Astrocyte (in vitro differentiated cells and primary cell): ENCODE measurements around the gene RPL35A. TPM values are rescaled to one million over a fixed set of nuclear protein-coding genes. Genes with fewer than 3 reads are reported as not detected.
"Not testable (repeated sequence)": the region's sequence is repeated elsewhere in the genome, so short reads cannot be mapped to it uniquely, and the experiment has no call there.

Experiments
- DNase-seq: peaks from one replicate; pipeline ENCODE4 v3.0.0-alpha.2; 2010; ENCODE audit warnings: low read depth
- FAIRE-seq: peaks from 2 replicates; lab custom pipeline; 2011; peaks lifted over from hg19 to GRCh38; lab: Jason Lieb, UNC
- H2AFZ ChIP-seq: 2 replicates; pipeline ENCODE4 v1.6.0; 2012; ENCODE audit warnings: low read depth, low read length, inconsistent platforms
- H3K27ac ChIP-seq: 2 replicates; pipeline ENCODE4 v1.5.1; 2011; ENCODE audit warnings: low read depth, low read length, inconsistent platforms
- H3K27me3 ChIP-seq: 2 replicates; pipeline ENCODE4 v1.6.0; 2011; ENCODE audit warnings: low read length, inconsistent platforms; ENCODE audit not compliant: insufficient read depth
- H3K36me3 ChIP-seq: 2 replicates; pipeline ENCODE4 v1.5.1; 2011; ENCODE audit warnings: low read length, inconsistent platforms; ENCODE audit not compliant: insufficient read depth
- H3K4me1 ChIP-seq: 2 replicates; pipeline ENCODE4 v1.5.1; 2011; ENCODE audit warnings: low read length, inconsistent platforms; ENCODE audit not compliant: insufficient read depth
- H3K4me2 ChIP-seq: 2 replicates; pipeline ENCODE4 v1.6.0; 2012; ENCODE audit warnings: low read length, inconsistent platforms
- H3K4me3 ChIP-seq: 2 replicates; pipeline ENCODE4 v1.5.1; 2011; ENCODE audit warnings: low read depth, mild to moderate bottlenecking, low read length, inconsistent platforms; ENCODE audit not compliant: insufficient read depth
- H3K79me2 ChIP-seq: 2 replicates; pipeline ENCODE4 v1.6.0; 2012; ENCODE audit warnings: mild to moderate bottlenecking, low read length, inconsistent platforms; ENCODE audit not compliant: insufficient read depth
- H3K9ac ChIP-seq: 2 replicates; pipeline ENCODE4 v1.6.0; 2012; ENCODE audit warnings: mild to moderate bottlenecking, low read length, inconsistent platforms
- H3K9me3 ChIP-seq: 2 replicates; pipeline ENCODE4 v1.5.1; 2012; ENCODE audit warnings: low read depth, mild to moderate bottlenecking, low read length, inconsistent platforms; ENCODE audit not compliant: insufficient read depth
- H4K20me1 ChIP-seq: 2 replicates; pipeline ENCODE4 v1.6.0; 2012; ENCODE audit warnings: low read length, inconsistent platforms; ENCODE audit not compliant: insufficient read depth
- H3K27ac Mint-ChIP-seq: one replicate; pipeline ENCODE4 v1.8.0; 2021; ENCODE audit warnings: mild to moderate bottlenecking, mixed read lengths; ENCODE audit not compliant: unreplicated experiment
- H3K27me3 Mint-ChIP-seq: one replicate; pipeline ENCODE4 v1.8.0; 2021; ENCODE audit warnings: low read depth, mixed read lengths; ENCODE audit not compliant: unreplicated experiment
- H3K36me3 Mint-ChIP-seq: one replicate; pipeline ENCODE4 v1.8.0; 2021; ENCODE audit warnings: low read depth, mixed read lengths; ENCODE audit not compliant: unreplicated experiment
- H3K4me1 Mint-ChIP-seq: one replicate; pipeline ENCODE4 v1.8.0; 2021; ENCODE audit warnings: low read depth, mixed read lengths; ENCODE audit not compliant: unreplicated experiment
- H3K4me3 Mint-ChIP-seq: one replicate; pipeline ENCODE4 v1.8.0; 2021; ENCODE audit warnings: mild to moderate bottlenecking, moderate library complexity, mixed read lengths; ENCODE audit not compliant: unreplicated experiment
- H3K9me3 Mint-ChIP-seq: one replicate; pipeline ENCODE4 v1.8.0; 2021; ENCODE audit warnings: mild to moderate bottlenecking, mixed read lengths; ENCODE audit not compliant: unreplicated experiment
- EZH2 ChIP-seq: IDR thresholded peaks from 2 replicates; pipeline ENCODE4 v1.6.1; 2012; ENCODE audit warnings: mild to moderate bottlenecking, low read length, inconsistent platforms; ENCODE audit not compliant: insufficient read depth
- total RNA-seq: library from RNA; stranded (reverse); gene quantifications from 2 replicates; pipeline ENCODE4 v1.2.1, GENCODE V29; 2021
- TF ChIP-seq, protein P1 (sequence below): IDR thresholded peaks from 2 replicates; pipeline ENCODE4 v1.5.1; 2011; ENCODE audit warnings: low read depth, mild to moderate bottlenecking, inconsistent platforms, low read length, moderate library complexity; ENCODE audit not compliant: insufficient read depth

Gene RPL35A
- total RNA-seq, 1 donor from 2014 or later = 1,031 TPM

DNA sequence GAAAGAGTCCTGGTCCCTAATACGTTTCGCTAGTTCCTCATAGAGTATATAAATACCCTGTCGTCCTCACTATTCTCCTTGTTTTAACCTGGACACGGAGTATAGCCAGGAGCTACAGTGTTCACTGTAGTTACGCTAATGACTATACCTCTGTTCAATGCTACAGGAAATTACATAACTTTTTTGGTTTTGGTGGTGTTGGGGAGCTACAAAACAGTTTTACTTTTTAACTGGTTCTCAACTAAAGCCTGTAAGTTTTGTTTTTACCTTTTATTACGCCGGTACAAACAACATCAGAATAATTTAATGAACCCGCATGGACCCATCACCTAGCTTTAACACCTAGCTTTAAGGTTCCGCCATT is 11.6 kb downstream of the RPL35A start:
- no peak overlapping the region for H3K27ac ChIP-seq
- Mint-ChIP-seq H3K4me1 (peaks cover 18% of the 10 kb centered on the region), H3K27me3 (no peaks in the 10 kb centered on the region), H3K27ac (no peak overlapping the region), H3K4me3 (no peak overlapping the region), H3K36me3 (peaks cover 6% of the 10 kb centered on the region), H3K9me3 (peaks cover 2% of the 10 kb centered on the region)
- H3K4me2 ChIP-seq = peak overlapping the region; percentile 94
- peaks cover 9% of the 10 kb centered on the region for H4K20me1 ChIP-seq
- H3K9me3 ChIP-seq = no peaks in the 10 kb centered on the region
- H3K9ac ChIP-seq = no peak overlapping the region
- no peak overlapping the region for H2AFZ ChIP-seq
- no peak overlapping the region for H3K4me3 ChIP-seq
- peaks cover 26% of the 10 kb centered on the region for H3K4me1 ChIP-seq
- TF ChIP-seq, protein P1, sequence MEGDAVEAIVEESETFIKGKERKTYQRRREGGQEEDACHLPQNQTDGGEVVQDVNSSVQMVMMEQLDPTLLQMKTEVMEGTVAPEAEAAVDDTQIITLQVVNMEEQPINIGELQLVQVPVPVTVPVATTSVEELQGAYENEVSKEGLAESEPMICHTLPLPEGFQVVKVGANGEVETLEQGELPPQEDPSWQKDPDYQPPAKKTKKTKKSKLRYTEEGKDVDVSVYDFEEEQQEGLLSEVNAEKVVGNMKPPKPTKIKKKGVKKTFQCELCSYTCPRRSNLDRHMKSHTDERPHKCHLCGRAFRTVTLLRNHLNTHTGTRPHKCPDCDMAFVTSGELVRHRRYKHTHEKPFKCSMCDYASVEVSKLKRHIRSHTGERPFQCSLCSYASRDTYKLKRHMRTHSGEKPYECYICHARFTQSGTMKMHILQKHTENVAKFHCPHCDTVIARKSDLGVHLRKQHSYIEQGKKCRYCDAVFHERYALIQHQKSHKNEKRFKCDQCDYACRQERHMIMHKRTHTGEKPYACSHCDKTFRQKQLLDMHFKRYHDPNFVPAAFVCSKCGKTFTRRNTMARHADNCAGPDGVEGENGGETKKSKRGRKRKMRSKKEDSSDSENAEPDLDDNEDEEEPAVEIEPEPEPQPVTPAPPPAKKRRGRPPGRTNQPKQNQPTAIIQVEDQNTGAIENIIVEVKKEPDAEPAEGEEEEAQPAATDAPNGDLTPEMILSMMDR = no peak
- no peaks in the 10 kb centered on the region for H3K79me2 ChIP-seq
- DNase-seq (no peak), FAIRE-seq (no peak)
- H3K36me3 ChIP-seq = peaks cover 1% of the 10 kb centered on the region
- H3K27me3 ChIP-seq = no peaks in the 10 kb centered on the region

DNA sequence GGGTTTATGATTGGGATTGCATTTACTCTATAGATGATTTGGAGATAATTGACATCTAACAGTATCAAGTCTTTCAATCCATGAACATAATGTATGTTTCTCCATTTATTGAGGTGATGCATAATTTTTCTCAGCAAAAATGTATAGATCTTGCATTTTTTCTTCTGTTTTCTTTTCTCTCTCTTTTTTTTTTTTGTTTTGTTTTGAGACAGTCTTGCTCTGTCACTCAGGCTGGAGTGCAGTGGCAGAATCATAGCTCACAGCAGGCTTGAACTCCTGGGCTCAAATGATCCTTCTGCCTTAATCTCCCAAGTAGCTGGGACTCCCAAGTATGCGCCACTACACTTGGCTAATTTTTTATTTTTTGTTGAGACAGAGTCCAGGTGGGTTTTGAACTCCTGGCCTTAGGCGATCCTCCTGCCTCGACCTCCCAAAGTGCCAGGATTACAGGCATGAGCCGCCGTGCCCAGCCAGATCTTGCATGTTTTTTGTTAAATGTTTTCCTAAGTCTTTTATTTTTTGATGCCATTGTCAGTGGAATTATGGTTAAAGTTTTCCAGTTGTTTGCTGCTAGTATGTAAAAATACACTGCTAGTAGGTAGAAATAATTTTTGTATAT is 13.1 kb downstream of the RPL35A start:
- Histone ChIP-seq H3K27ac (no peak overlapping the region), H2AFZ (no peak overlapping the region), H3K9me3 (no peaks in the 10 kb centered on the region), H3K79me2 (no peaks in the 10 kb centered on the region), H3K9ac (no peak overlapping the region), H3K4me1 (peaks cover 15% of the 10 kb centered on the region), H3K4me2 (no peak overlapping the region), H3K4me3 (no peak overlapping the region), H4K20me1 (no peaks in the 10 kb centered on the region), H3K36me3 (no peaks in the 10 kb centered on the region), H3K27me3 (no peaks in the 10 kb centered on the region)
- FAIRE-seq (no peak), DNase-seq (no peak)
- Mint-ChIP-seq H3K36me3 (peaks cover 9% of the 10 kb centered on the region), H3K4me1 (peaks cover 11% of the 10 kb centered on the region), H3K9me3 (peaks cover 12% of the 10 kb centered on the region), H3K27me3 (no peaks in the 10 kb centered on the region), H3K4me3 (no peak overlapping the region), H3K27ac (no peak overlapping the region)
- TF ChIP-seq, protein P1 = no peak
- no peak for TF ChIP-seq EZH2

DNA sequence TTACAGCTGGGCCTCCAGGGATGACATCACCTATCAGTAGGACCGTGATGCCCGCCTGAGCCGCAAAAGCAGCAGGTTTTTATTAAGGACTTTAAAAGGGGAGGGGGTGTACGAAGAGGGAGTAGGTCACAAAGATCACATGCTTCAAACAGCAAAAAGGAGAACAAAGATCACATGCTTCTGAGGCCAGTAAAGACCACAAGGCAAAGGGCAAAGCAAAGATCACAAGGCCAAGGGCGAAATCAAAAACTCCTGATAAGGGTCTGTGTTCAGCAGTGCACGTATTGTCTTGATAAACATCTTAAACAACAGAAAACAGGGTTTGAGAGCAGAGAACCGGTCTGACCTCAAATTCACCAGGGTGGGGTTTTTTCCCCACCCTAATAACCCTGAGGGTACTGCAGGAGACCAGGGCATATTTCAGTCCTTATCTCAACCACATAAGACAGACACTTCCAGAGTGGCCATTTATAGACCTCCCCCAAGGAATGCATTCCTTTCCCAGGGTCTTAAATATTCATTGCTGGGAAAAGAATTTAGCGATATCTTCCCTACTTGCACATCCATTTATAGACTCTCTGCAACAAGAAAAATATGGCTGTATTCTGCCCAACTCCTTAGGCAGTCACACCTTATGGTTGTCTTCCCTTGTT is 17.5 kb downstream of the RPL35A start:
- H3K9me3 ChIP-seq, H3K4me3 Mint-ChIP-seq, DNase-seq, H3K27ac Mint-ChIP-seq, H3K79me2 ChIP-seq, H3K9ac ChIP-seq, H3K27me3 Mint-ChIP-seq, FAIRE-seq, H3K27me3 ChIP-seq, H3K27ac ChIP-seq, H3K4me1 ChIP-seq, H2AFZ ChIP-seq, H3K4me3 ChIP-seq, H4K20me1 ChIP-seq, H3K4me1 Mint-ChIP-seq, H3K4me2 ChIP-seq, H3K36me3 ChIP-seq: not testable (repeated sequence)
- Mint-ChIP-seq H3K9me3 (peaks cover 22% of the 10 kb centered on the region), H3K36me3 (peaks cover 14% of the 10 kb centered on the region)
